Kidney (tissue), 14 donors: ENCODE results near the gene DLG2. TPM values are rescaled to one million over a fixed set of nuclear protein-coding genes. Genes with fewer than 3 reads are reported as not detected.

Experiments
- DNase-seq, 5 donors: peaks; one replicate each; pipeline ENCODE4 v3.0.0-alpha.2; 2013 to 2020
- FAIRE-seq: peaks from 2 replicates; lab custom pipeline; 2012; peaks lifted over from hg19 to GRCh38; lab: Jason Lieb, UNC
- H3K27ac ChIP-seq, 2 donors: one replicate each; pipeline ENCODE4 v1.7.0; 2013; ENCODE audit warnings: low read depth in 2 of 2, low read length in 2 of 2, inconsistent platforms in 1 of 2
- H3K27me3 ChIP-seq: one replicate; pipeline ENCODE4 v1.7.1; 2013; ENCODE audit warnings: low read length, inconsistent platforms; ENCODE audit not compliant: control insufficient read depth, insufficient read depth
- H3K36me3 ChIP-seq, 3 donors: one replicate each; pipeline versions ENCODE4 v1.7.0 to v1.7.1; 2013; ENCODE audit warnings: low read length in 3 of 3, control low read depth in 1 of 3, inconsistent platforms in 1 of 3; ENCODE audit not compliant: insufficient read depth in 3 of 3, control insufficient read depth in 2 of 3
- H3K4me1 ChIP-seq, 3 donors: one replicate each; pipeline versions ENCODE4 v1.7.0 to v1.7.1; 2013; ENCODE audit warnings: low read length in 3 of 3, inconsistent platforms in 1 of 3, low read depth in 1 of 3; ENCODE audit not compliant: control insufficient read depth in 2 of 3, insufficient read depth in 2 of 3
- H3K4me3 ChIP-seq, 3 donors: one replicate each; pipeline versions ENCODE4 v1.7.0 to v1.8.1; 2013; ENCODE audit warnings: low read length in 3 of 3, control low read depth in 1 of 3, inconsistent platforms in 1 of 3
- H3K9ac ChIP-seq, 3 donors: one replicate each; pipeline versions ENCODE4 v1.7.0 to v1.7.1; 2013; ENCODE audit warnings: low read length in 3 of 3, control low read depth in 1 of 3, inconsistent platforms in 1 of 3
- H3K9me3 ChIP-seq, 3 donors: one replicate each; pipeline versions ENCODE4 v1.7.0 to v1.7.1; 2013; ENCODE audit warnings: low read length in 3 of 3, control low read depth in 1 of 3, inconsistent platforms in 1 of 3; ENCODE audit not compliant: control insufficient read depth in 2 of 3, insufficient read depth in 1 of 3
- CTCF ChIP-seq: IDR thresholded peaks from 3 replicates; pipeline ENCODE4 v1.5.1; 2012; ENCODE audit warnings: mild to moderate bottlenecking, moderate library complexity, borderline replicate concordance; ENCODE audit not compliant: insufficient read depth; ENCODE audit errors: extremely low read depth
- intact Hi-C: fragments of 100-400 bp; cut with DNase I; formaldehyde crosslinking; loops from one replicate; pipeline ENCODE4 v1.11.1; 2022
- polyA plus RNA-seq: library from polyadenylated mRNA; stranded (reverse); fragments of 350-450 nt; fragmentation: Illumina TruSeq; extraction: RNeasy Lipid Tissue Mini Kit (QIAGEN cat#74804); gene quantifications from one replicate; pipeline ENCODE4 v1.2.3, GENCODE V29; 2014; ENCODE audit warnings: low read depth, low replicate concordance; ENCODE audit not compliant: insufficient read depth
- total RNA-seq: library from RNA; stranded (reverse); fragmentation: NEBNext Ultra II Directional; extraction: Animal tissue kit (Norgen Biotek cat#: 25700); gene quantifications from one replicate; pipeline ENCODE4 v1.2.1, GENCODE V29; 2021
- donor health status: control.
- donor health status: control.
- donor health status: control.
- donor health status: control.
- donor health status: control.
- donor health status: DM: yes; HTN: yes; CAD: no.
- donor health status: Normal renal cell carcinoma (clear cell type).

The DLG2 gene
- total and polyA plus RNA-seq, 2 donors from 2014 or later = 2.9 to 7.2 TPM

DNA sequence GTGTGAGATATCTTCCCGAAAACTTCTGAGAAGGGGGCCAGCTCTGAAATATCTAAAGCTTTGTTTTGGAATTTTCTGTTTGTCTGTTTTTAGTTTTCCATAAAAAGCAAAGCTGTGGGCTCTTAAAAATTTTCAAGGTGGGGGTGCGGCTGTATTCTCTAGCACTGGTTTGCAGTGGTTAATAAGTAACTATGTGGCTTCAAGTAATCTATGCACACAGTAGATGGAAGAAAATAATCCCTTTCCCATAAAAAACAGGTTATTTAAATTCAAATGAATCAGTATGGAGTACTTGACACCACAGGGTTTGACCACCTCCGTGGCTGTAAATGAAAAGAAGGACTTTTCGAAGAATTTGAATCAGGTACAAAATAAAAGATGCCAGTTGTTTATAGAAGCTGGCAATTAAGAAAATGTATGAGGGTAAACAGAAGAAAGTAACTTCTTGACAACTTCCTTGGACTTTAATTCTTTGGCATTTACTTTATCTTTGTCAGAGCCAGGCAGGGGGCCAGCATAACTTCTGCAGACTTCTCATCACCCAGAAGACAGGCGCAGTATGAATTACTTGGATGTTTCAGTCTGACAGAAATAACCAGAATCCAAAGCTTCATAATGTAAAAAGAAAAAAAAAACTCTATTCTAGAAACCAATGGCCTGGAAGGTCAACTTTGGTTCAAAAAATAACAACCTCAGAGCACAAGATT, 981.0 kb downstream of the DLG2 start:
- H3K9ac ChIP-seq = no peak overlapping the region
- no peaks in the 10 kb centered on the region for H3K9me3 ChIP-seq
- FAIRE-seq = no peak
- no peak overlapping the region for H3K27ac ChIP-seq
- H3K27me3 ChIP-seq = no peaks in the 10 kb centered on the region
- H3K36me3 ChIP-seq = no peaks in the 10 kb centered on the region
- peaks cover 0 to 3% (median 0%) of the 10 kb centered on the region in 3 donors for H3K4me1 ChIP-seq
- no peak for DNase-seq
- TF ChIP-seq CTCF = no peak
- H3K4me3 ChIP-seq = no peak overlapping the region
- intact Hi-C loops = no loop called here

GRCh38 chr11:84642500-84642899, 984.6 kb downstream of the DLG2 start:
- Histone ChIP-seq H3K9me3 (no peaks in the 10 kb centered on the region), H3K27me3 (no peaks in the 10 kb centered on the region), H3K4me1 (peaks cover 0 to 6% (median 0%) of the 10 kb centered on the region in 3 donors), H3K36me3 (no peaks in the 10 kb centered on the region), H3K27ac (no peak overlapping the region), H3K9ac (no peak overlapping the region), H3K4me3 (no peak overlapping the region)
- intact Hi-C loops = no loop called here
- FAIRE-seq (no peak), DNase-seq (no peak)
- no peak for TF ChIP-seq CTCF

DNA sequence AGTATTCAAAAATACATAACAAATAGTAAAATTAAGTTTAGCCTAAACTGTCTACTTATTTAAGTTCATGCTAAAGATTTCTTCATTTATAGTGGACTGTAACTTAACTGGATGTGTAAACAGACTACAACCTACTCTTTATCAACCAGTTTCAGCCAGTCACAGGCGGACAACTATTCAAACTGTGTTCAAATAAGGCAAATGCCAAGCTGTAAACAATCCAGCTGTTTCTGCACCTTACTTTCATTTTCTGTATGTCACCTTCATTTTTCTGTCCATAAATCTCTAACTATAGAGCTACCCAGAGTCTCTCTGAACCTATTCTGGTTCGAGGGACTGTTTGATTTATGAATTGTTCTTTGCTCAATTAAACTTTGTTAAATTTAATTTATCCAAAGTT, 992.8 kb downstream of the DLG2 start:
- Histone ChIP-seq H3K9me3 (no peaks in the 10 kb centered on the region), H3K4me3 (no peak overlapping the region), H3K4me1 (peaks cover 0 to 3% (median 0%) of the 10 kb centered on the region in 3 donors), H3K36me3 (no peaks in the 10 kb centered on the region), H3K27ac (no peak overlapping the region), H3K9ac (no peak overlapping the region), H3K27me3 (no peaks in the 10 kb centered on the region)
- TF ChIP-seq CTCF = no peak
- intact Hi-C loops = no loop called here
- FAIRE-seq (no peak), DNase-seq (peak in 1 of 5 donors; percentile 40)
